NT2/D1 (cell line): ENCODE data around the gene SMDT1.

Source experiments
- DNase-seq: peaks from one replicate; pipeline ENCODE4 v3.0.0-alpha.2; 2011; ENCODE audit warnings: low read depth, low spot score
- H3K27me3 ChIP-seq: 2 replicates; pipeline ENCODE4 v1.6.0; 2011; ENCODE audit warnings: mild to moderate bottlenecking; ENCODE audit not compliant: insufficient read length, insufficient read depth
- H3K36me3 ChIP-seq: 2 replicates; pipeline ENCODE4 v1.6.1; 2011; ENCODE audit warnings: mild to moderate bottlenecking, low read length, mixed read lengths; ENCODE audit not compliant: insufficient read depth, insufficient read length
- H3K4me1 ChIP-seq: 2 replicates; pipeline ENCODE4 v1.5.1; 2011; ENCODE audit not compliant: insufficient read depth, insufficient read length
- H3K4me3 ChIP-seq: 2 replicates; pipeline ENCODE4 v1.5.1; 2011; ENCODE audit warnings: low read depth; ENCODE audit not compliant: insufficient read length
- H3K9ac ChIP-seq: 2 replicates; pipeline ENCODE4 v1.6.0; 2011; ENCODE audit warnings: low read depth; ENCODE audit not compliant: insufficient read length
- H3K9me3 ChIP-seq: 2 replicates; pipeline ENCODE4 v1.5.1; 2011; ENCODE audit warnings: mild to moderate bottlenecking, low read length; ENCODE audit not compliant: insufficient read depth
- SUZ12 ChIP-seq: IDR thresholded peaks from 2 replicates; pipeline ENCODE4 v1.6.1; 2011; ENCODE audit not compliant: insufficient read length, insufficient read depth; ENCODE audit errors: extremely low read depth
- YY1 ChIP-seq: IDR thresholded peaks from 2 replicates; pipeline ENCODE4 v1.6.1; 2011; ENCODE audit not compliant: insufficient read length, insufficient read depth
- ZNF274 ChIP-seq: IDR thresholded peaks from 2 replicates; pipeline ENCODE4 v1.6.1; 2011; ENCODE audit warnings: mild to moderate bottlenecking, low read depth, low read length

Gene SMDT1

GRCh38 chr22:42052765-42053164, 26.7 kb upstream of the SMDT1 start:
- H3K9me3 ChIP-seq: peaks cover 10% of the 10 kb centered on the region; the same call in 1 of the 2 replicates
- H3K36me3 ChIP-seq: no peaks in the 10 kb centered on the region
- no peak overlapping the region for H3K4me3 ChIP-seq
- no peaks in the 10 kb centered on the region for H3K4me1 ChIP-seq
- TF ChIP-seq ZNF274: no peak
- TF ChIP-seq YY1: no peak
- no peak for TF ChIP-seq SUZ12
- DNase-seq: no peak
- H3K9ac ChIP-seq: no peak overlapping the region
- no peaks in the 10 kb centered on the region for H3K27me3 ChIP-seq

GRCh38 chr22:42056757-42057511, 22.6 kb upstream of the SMDT1 start:
- Histone ChIP-seq H3K27me3 (no peaks in the 10 kb centered on the region), H3K4me3 (no peak overlapping the region), H3K9ac (no peak overlapping the region), H3K9me3 (peaks cover 16% of the 10 kb centered on the region; the same call in 1 of the 2 replicates), H3K36me3 (peaks cover 32% of the 10 kb centered on the region), H3K4me1 (no peaks in the 10 kb centered on the region)
- no peak for DNase-seq
- TF ChIP-seq YY1: no peak
- TF ChIP-seq SUZ12: no peak
- no peak for TF ChIP-seq ZNF274

GRCh38 chr22:42060489-42060888, 19.0 kb upstream of the SMDT1 start:
- no peak for DNase-seq
- Histone ChIP-seq H3K4me1 (peaks cover 3% of the 10 kb centered on the region), H3K27me3 (no peaks in the 10 kb centered on the region), H3K36me3 (peaks cover 33% of the 10 kb centered on the region), H3K9me3 (peaks cover 16% of the 10 kb centered on the region; the same call in 1 of the 2 replicates), H3K4me3 (no peak overlapping the region), H3K9ac (no peak overlapping the region)
- TF ChIP-seq ZNF274 (no peak), YY1 (no peak), SUZ12 (no peak)

GRCh38 chr22:42061041-42061440, 18.5 kb upstream of the SMDT1 start:
- no peak for TF ChIP-seq YY1
- no peak for TF ChIP-seq ZNF274
- no peak for TF ChIP-seq SUZ12
- H3K4me1 ChIP-seq: peaks cover 8% of the 10 kb centered on the region
- no peaks in the 10 kb centered on the region for H3K27me3 ChIP-seq
- peaks cover 39% of the 10 kb centered on the region for H3K36me3 ChIP-seq
- no peak overlapping the region for H3K9ac ChIP-seq
- no peak for DNase-seq
- no peak overlapping the region for H3K4me3 ChIP-seq
- peaks cover 16% of the 10 kb centered on the region; the same call in 1 of the 2 replicates for H3K9me3 ChIP-seq

GRCh38 chr22:42062506-42063170, 16.9 kb upstream of the SMDT1 start:
- Histone ChIP-seq H3K9ac (no peak overlapping the region), H3K36me3 (peaks cover 54% of the 10 kb centered on the region), H3K4me1 (peaks cover 14% of the 10 kb centered on the region), H3K27me3 (no peaks in the 10 kb centered on the region), H3K9me3 (peaks cover 6% of the 10 kb centered on the region; the same call in 1 of the 2 replicates), H3K4me3 (no peak overlapping the region)
- no peak for TF ChIP-seq ZNF274
- no peak for TF ChIP-seq YY1
- TF ChIP-seq SUZ12: no peak
- no peak for DNase-seq

- no peaks in the 10 kb centered on the region for H3K27me3 ChIP-seq
- H3K9me3 ChIP-seq: no peaks in the 10 kb centered on the region
- no peak overlapping the region for H3K9ac ChIP-seq
- TF ChIP-seq SUZ12 (no peak), ZNF274 (no peak), YY1 (no peak)
- peaks cover 50% of the 10 kb centered on the region for H3K36me3 ChIP-seq
- H3K4me3 ChIP-seq: no peak overlapping the region
- peaks cover 14% of the 10 kb centered on the region for H3K4me1 ChIP-seq
- no peak for DNase-seq
Observed at GRCh38 chr22:42064629-42065028, 14.9 kb upstream of the SMDT1 start.
